ENCODE measurements around the gene PAX6.

Gene PAX6

DNA sequence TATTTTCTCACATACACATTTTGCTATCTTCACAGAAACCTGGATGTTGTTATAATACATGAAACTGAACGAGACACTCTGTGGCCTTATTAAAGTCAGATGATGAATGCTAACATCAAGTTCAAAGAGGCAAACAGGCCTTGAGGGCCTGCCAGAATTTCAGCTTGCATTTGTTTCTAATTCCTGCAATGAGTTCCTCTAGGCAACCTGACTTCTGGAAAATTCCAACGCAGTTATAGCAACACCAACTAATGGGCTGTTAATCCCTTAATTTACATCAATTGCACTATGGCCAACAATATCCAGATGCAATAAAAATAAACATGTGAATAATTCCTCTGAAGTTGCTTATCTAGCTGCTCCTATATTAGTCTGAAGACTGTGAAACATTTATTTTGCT, 19.1 kb downstream of the PAX6 start:
- CTCF ChIA-PET: no interaction called here
- POLR2A ChIA-PET: no interaction called here
- no peaks in the 10 kb centered on the region for H3K36me3 ChIP-seq (ENCODE audit: control insufficient read depth in 4 of 4, insufficient read depth in 4 of 4, low read length in 3 of 4)
- no peak for DNase-seq
- no peaks in the 10 kb centered on the region for H3K9me3 ChIP-seq (ENCODE audit: control extremely low read depth in 1 of 5, control insufficient read depth in 4 of 5, insufficient read depth in 2 of 5, low read depth in 1 of 5, low read length in 4 of 5)
- WGBS (ENCODE audit: insufficient coverage): 100% methylated on average over 1 of the region's 2 CpGs
- H3K4me3 ChIP-seq (ENCODE audit: control insufficient read depth in 1 of 7, extremely low read depth in 1 of 7, insufficient read depth in 4 of 7, low read depth in 2 of 7, low read length in 6 of 7): no peak overlapping the region
- H3K27ac ChIP-seq (ENCODE audit: insufficient read depth in 1 of 2, low read depth in 1 of 2, low read length in 2 of 2, poor library complexity in 1 of 2, severe bottlenecking in 2 of 2): no peak overlapping the region
- no peaks in the 10 kb centered on the region for H3K4me1 ChIP-seq (ENCODE audit: control extremely low read depth in 1 of 4, control insufficient read depth in 4 of 4, insufficient read depth in 4 of 4, low read length in 3 of 4)
- H3K27me3 ChIP-seq (replicated peaks in 2 of 5; ENCODE audit: control insufficient read depth in 4 of 5, insufficient read depth in 5 of 5, low read length in 4 of 5): peaks cover 15 to 54% (median 20%) of the 10 kb centered on the region in 5 experiments

GRCh38 chr11:31790649-31791048, 20.5 kb downstream of the PAX6 start:
- DNase-seq: no peak
- Histone ChIP-seq H3K27me3 (replicated peaks in 2 of 5; ENCODE audit: control insufficient read depth in 4 of 5, insufficient read depth in 5 of 5, low read length in 4 of 5) (peaks cover 8 to 40% (median 15%) of the 10 kb centered on the region in 5 experiments), H3K4me3 (ENCODE audit: control insufficient read depth in 1 of 7, extremely low read depth in 1 of 7, insufficient read depth in 4 of 7, low read depth in 2 of 7, low read length in 6 of 7) (no peak overlapping the region), H3K36me3 (ENCODE audit: control insufficient read depth in 4 of 4, insufficient read depth in 4 of 4, low read length in 3 of 4) (no peaks in the 10 kb centered on the region), H3K9me3 (ENCODE audit: control extremely low read depth in 1 of 5, control insufficient read depth in 4 of 5, insufficient read depth in 2 of 5, low read depth in 1 of 5, low read length in 4 of 5) (no peaks in the 10 kb centered on the region), H3K4me1 (ENCODE audit: control extremely low read depth in 1 of 4, control insufficient read depth in 4 of 4, insufficient read depth in 4 of 4, low read length in 3 of 4) (no peaks in the 10 kb centered on the region), H3K27ac (ENCODE audit: insufficient read depth in 1 of 2, low read depth in 1 of 2, low read length in 2 of 2, poor library complexity in 1 of 2, severe bottlenecking in 2 of 2) (no peak overlapping the region)
- ChIA-PET CTCF (no interaction called here), POLR2A (no interaction called here)
- WGBS (ENCODE audit: insufficient coverage): 91% methylated on average over 3 of the region's 7 CpGs

DNA sequence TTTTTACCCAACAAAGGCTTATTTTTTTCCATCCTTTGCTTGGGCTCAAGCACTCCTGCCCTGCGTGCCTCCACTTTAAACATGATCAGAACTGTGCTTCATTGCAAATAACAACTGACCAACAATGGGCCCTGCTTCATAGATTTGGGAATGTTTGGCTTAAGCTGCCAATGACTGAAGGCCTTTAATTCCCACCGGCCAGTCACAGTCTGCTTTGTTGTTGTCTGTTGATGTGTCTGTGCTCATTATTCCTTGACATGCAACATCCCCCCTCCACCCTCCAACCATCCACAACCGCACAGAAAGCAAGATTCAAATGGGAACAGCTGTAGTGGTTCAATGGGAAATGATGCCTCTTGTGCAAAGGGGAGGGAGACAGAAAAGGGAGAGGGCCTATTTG, 23.0 kb downstream of the PAX6 start:
- ChIA-PET POLR2A (no interaction called here), CTCF (no interaction called here)
- no peak for DNase-seq

DNA sequence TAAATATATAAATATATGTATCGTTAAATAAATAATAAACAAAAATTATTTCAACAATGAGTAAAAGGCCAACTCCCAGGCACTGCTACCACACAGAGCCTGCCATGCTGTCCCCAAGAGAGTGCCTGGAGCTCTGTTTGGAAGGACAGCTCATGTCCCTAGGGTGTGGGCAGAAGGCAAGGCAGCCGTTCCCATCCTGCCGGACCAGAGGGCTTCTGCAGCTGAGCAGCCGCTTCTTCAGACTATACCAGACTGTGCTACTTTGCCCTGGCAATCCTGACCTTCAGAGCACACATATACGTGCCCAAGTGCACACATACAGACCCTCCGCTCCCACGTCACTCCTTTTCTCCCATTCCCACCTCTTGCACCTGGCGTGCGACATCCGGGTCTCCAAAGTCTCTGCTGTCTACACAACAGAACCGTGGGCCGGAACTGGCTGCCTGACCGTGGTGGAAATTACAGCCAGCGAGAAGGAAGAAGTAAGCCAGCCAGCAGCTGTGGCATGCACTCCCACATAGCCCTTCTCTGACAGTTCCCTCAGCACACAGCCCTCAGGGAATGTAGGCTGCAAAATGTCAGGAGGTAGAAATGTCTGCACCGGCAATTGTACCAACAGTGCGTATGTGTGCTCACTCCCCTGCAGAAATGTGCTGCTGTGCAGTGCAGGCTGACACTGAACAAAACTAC, 24.0 kb downstream of the PAX6 start:
- no peaks in the 10 kb centered on the region for H3K36me3 ChIP-seq (ENCODE audit: control insufficient read depth in 4 of 4, insufficient read depth in 4 of 4, low read length in 3 of 4)
- H3K4me3 ChIP-seq (ENCODE audit: control insufficient read depth in 1 of 7, extremely low read depth in 1 of 7, insufficient read depth in 4 of 7, low read depth in 2 of 7, low read length in 6 of 7): no peak overlapping the region
- H3K27ac ChIP-seq (ENCODE audit: insufficient read depth in 1 of 2, low read depth in 1 of 2, low read length in 2 of 2, poor library complexity in 1 of 2, severe bottlenecking in 2 of 2): no peak overlapping the region
- WGBS (ENCODE audit: insufficient coverage): 90% methylated on average over 14 of the region's 16 CpGs
- H3K9me3 ChIP-seq (ENCODE audit: control extremely low read depth in 1 of 5, control insufficient read depth in 4 of 5, insufficient read depth in 2 of 5, low read depth in 1 of 5, low read length in 4 of 5): no peaks in the 10 kb centered on the region
- H3K27me3 ChIP-seq (replicated peaks in 2 of 5; ENCODE audit: control insufficient read depth in 4 of 5, insufficient read depth in 5 of 5, low read length in 4 of 5): peaks cover 0 to 11% (median 5%) of the 10 kb centered on the region in 5 experiments
- H3K4me1 ChIP-seq (ENCODE audit: control extremely low read depth in 1 of 4, control insufficient read depth in 4 of 4, insufficient read depth in 4 of 4, low read length in 3 of 4): no peaks in the 10 kb centered on the region
- ChIA-PET POLR2A (no interaction called here), CTCF (no interaction called here)
- DNase-seq: no peak

More for the DNA sequence above, 23.0 kb downstream of the PAX6 start:
- no peaks in the 10 kb centered on the region for H3K4me1 ChIP-seq (ENCODE audit: control extremely low read depth in 1 of 4, control insufficient read depth in 4 of 4, insufficient read depth in 4 of 4, low read length in 3 of 4)
- H3K27ac ChIP-seq (ENCODE audit: insufficient read depth in 1 of 2, low read depth in 1 of 2, low read length in 2 of 2, poor library complexity in 1 of 2, severe bottlenecking in 2 of 2): no peak overlapping the region
- no peak overlapping the region for H3K4me3 ChIP-seq (ENCODE audit: control insufficient read depth in 1 of 7, extremely low read depth in 1 of 7, insufficient read depth in 4 of 7, low read depth in 2 of 7, low read length in 6 of 7)
- no peaks in the 10 kb centered on the region for H3K9me3 ChIP-seq (ENCODE audit: control extremely low read depth in 1 of 5, control insufficient read depth in 4 of 5, insufficient read depth in 2 of 5, low read depth in 1 of 5, low read length in 4 of 5)
- no peaks in the 10 kb centered on the region for H3K36me3 ChIP-seq (ENCODE audit: control insufficient read depth in 4 of 4, insufficient read depth in 4 of 4, low read length in 3 of 4)
- peaks cover 0 to 14% (median 8%) of the 10 kb centered on the region in 5 experiments for H3K27me3 ChIP-seq (replicated peaks in 2 of 5; ENCODE audit: control insufficient read depth in 4 of 5, insufficient read depth in 5 of 5, low read length in 4 of 5)
- no CpG with 5 or more reads among the region's 3 CpGs for WGBS (ENCODE audit: insufficient coverage)

DNA sequence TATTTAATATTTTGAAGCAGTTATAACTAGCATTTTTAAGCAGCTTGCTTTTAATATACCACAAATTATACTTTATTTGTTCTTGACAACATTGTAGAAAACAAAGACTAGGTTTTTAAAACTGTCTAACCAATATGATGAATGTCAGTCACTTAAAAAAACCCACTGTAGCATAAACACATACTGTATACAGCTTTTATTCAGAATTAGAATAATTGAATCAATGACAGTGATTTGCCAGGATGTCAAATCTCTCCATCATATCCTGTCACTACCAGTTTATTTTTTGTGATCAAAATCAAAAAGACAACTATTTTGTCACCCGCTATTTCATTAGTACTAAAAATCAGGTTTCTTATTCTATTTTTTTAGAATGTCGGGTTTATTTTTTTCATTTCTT, 26.5 kb downstream of the PAX6 start:
- DNase-seq: no peak
- no CpG with 5 or more reads among the region's 2 CpGs for WGBS (ENCODE audit: insufficient coverage)
- H3K27me3 ChIP-seq (replicated peaks in 2 of 5; ENCODE audit: control insufficient read depth in 4 of 5, insufficient read depth in 5 of 5, low read length in 4 of 5): peaks cover 0 to 2% (median 0%) of the 10 kb centered on the region in 5 experiments
- H3K27ac ChIP-seq (ENCODE audit: insufficient read depth in 1 of 2, low read depth in 1 of 2, low read length in 2 of 2, poor library complexity in 1 of 2, severe bottlenecking in 2 of 2): no peak overlapping the region
- H3K9me3 ChIP-seq (ENCODE audit: control extremely low read depth in 1 of 5, control insufficient read depth in 4 of 5, insufficient read depth in 2 of 5, low read depth in 1 of 5, low read length in 4 of 5): no peaks in the 10 kb centered on the region
- ChIA-PET POLR2A (no interaction called here), CTCF (no interaction called here)
- H3K4me3 ChIP-seq (ENCODE audit: control insufficient read depth in 1 of 7, extremely low read depth in 1 of 7, insufficient read depth in 4 of 7, low read depth in 2 of 7, low read length in 6 of 7): no peak overlapping the region
- no peaks in the 10 kb centered on the region for H3K4me1 ChIP-seq (ENCODE audit: control extremely low read depth in 1 of 4, control insufficient read depth in 4 of 4, insufficient read depth in 4 of 4, low read length in 3 of 4)
- no peaks in the 10 kb centered on the region for H3K36me3 ChIP-seq (ENCODE audit: control insufficient read depth in 4 of 4, insufficient read depth in 4 of 4, low read length in 3 of 4)

DNA sequence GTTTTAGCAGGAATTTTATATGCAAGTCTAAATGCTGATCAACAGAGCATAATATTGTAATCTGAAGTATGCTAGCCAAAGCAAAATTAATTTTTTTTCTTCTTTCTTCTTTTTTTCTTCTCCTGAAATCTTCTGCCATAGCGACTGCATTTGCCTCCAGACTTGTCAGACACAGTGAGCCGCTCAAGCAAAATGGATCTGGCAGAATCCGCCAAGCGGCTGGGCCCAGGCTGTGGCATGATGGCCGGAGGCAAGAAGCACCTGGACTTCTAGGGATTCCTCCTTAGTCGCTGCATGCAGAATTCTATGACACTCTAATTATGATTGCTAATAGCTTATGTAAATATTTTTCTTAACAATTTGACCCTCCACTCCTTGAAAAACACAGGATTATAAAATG, 27.9 kb downstream of the PAX6 start:
- H3K9me3 ChIP-seq (ENCODE audit: control extremely low read depth in 1 of 5, control insufficient read depth in 4 of 5, insufficient read depth in 2 of 5, low read depth in 1 of 5, low read length in 4 of 5): no peaks in the 10 kb centered on the region
- 97% methylated on average over 4 of the region's 6 CpGs for WGBS (ENCODE audit: insufficient coverage)
- H3K36me3 ChIP-seq (ENCODE audit: control insufficient read depth in 4 of 4, insufficient read depth in 4 of 4, low read length in 3 of 4): no peaks in the 10 kb centered on the region
- no peak overlapping the region for H3K4me3 ChIP-seq (ENCODE audit: control insufficient read depth in 1 of 7, extremely low read depth in 1 of 7, insufficient read depth in 4 of 7, low read depth in 2 of 7, low read length in 6 of 7)
- DNase-seq: no peak
- POLR2A ChIA-PET: no interaction called here
- H3K27me3 ChIP-seq (replicated peaks in 2 of 5; ENCODE audit: control insufficient read depth in 4 of 5, insufficient read depth in 5 of 5, low read length in 4 of 5): no peaks in the 10 kb centered on the region
- H3K27ac ChIP-seq (ENCODE audit: insufficient read depth in 1 of 2, low read depth in 1 of 2, low read length in 2 of 2, poor library complexity in 1 of 2, severe bottlenecking in 2 of 2): no peak overlapping the region
- CTCF ChIA-PET: no interaction called here
- no peaks in the 10 kb centered on the region for H3K4me1 ChIP-seq (ENCODE audit: control extremely low read depth in 1 of 4, control insufficient read depth in 4 of 4, insufficient read depth in 4 of 4, low read length in 3 of 4)

DNA sequence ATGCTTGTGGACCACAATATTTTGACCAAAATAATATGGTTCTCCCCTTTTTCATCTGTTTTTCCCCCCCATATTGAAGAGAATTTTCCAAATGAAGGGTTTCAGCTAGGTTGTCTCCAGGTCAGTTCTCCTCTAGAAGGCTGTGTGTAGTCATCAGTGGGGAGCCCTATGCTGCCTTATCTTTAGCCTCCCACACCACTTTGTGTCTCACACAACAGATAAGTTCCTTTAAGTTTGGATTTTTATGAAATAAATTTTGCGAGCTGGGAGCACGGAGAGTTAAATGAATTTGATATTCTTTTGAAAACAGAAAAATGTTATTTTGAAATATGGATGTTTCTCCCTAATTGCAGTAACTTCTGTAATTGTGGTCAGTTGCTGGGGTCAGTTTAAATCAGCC, 28.9 kb downstream of the PAX6 start:
- no peak overlapping the region for H3K27ac ChIP-seq (ENCODE audit: insufficient read depth in 1 of 2, low read depth in 1 of 2, low read length in 2 of 2, poor library complexity in 1 of 2, severe bottlenecking in 2 of 2)
- no peaks in the 10 kb centered on the region for H3K36me3 ChIP-seq (ENCODE audit: control insufficient read depth in 4 of 4, insufficient read depth in 4 of 4, low read length in 3 of 4)
- no peak overlapping the region for H3K4me3 ChIP-seq (ENCODE audit: control insufficient read depth in 1 of 7, extremely low read depth in 1 of 7, insufficient read depth in 4 of 7, low read depth in 2 of 7, low read length in 6 of 7)
- 100% methylated on average over 1 of the region's 2 CpGs for WGBS (ENCODE audit: insufficient coverage)
- H3K27me3 ChIP-seq (replicated peaks in 2 of 5; ENCODE audit: control insufficient read depth in 4 of 5, insufficient read depth in 5 of 5, low read length in 4 of 5): no peaks in the 10 kb centered on the region
- no peak for DNase-seq
- peaks cover 0 to 3% (median 0%) of the 10 kb centered on the region in 5 experiments for H3K9me3 ChIP-seq (ENCODE audit: control extremely low read depth in 1 of 5, control insufficient read depth in 4 of 5, insufficient read depth in 2 of 5, low read depth in 1 of 5, low read length in 4 of 5)
- CTCF ChIA-PET: no interaction called here
- POLR2A ChIA-PET: no interaction called here
- no peaks in the 10 kb centered on the region for H3K4me1 ChIP-seq (ENCODE audit: control extremely low read depth in 1 of 4, control insufficient read depth in 4 of 4, insufficient read depth in 4 of 4, low read length in 3 of 4)

Measured in common myeloid progenitor, CD34-positive (primary cell).